OCI-M2 (cell line): Measurements from ENCODE around the gene ACKR2.
"Not testable (repeated sequence)": the region's sequence is repeated elsewhere in the genome, so short reads cannot be mapped to it uniquely, and the experiment has no call there.

Source experiments
- DNase-seq: peaks from one replicate; lab custom pipeline; 2025; ENCODE audit not compliant: unreplicated experiment; lab: John Stamatoyannopoulos, UW

Gene ACKR2

DNA sequence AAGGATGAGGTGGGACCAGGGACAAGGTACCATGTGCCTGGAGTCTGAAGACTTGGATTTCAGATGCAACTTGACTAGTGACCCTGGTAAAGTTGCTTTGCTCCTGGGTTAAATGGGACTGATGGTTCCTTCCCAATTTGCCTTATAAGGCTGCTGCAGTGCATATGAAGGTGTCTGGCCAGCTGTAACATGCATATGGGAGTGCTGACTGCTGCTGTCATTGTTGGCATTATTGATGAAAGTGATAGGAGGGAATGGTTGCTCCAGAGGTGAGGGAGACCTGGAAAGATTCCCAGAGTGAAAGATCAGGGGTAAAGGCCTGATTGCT lies 45.9 kb downstream of the ACKR2 start:
- DNase-seq: no peak

DNA sequence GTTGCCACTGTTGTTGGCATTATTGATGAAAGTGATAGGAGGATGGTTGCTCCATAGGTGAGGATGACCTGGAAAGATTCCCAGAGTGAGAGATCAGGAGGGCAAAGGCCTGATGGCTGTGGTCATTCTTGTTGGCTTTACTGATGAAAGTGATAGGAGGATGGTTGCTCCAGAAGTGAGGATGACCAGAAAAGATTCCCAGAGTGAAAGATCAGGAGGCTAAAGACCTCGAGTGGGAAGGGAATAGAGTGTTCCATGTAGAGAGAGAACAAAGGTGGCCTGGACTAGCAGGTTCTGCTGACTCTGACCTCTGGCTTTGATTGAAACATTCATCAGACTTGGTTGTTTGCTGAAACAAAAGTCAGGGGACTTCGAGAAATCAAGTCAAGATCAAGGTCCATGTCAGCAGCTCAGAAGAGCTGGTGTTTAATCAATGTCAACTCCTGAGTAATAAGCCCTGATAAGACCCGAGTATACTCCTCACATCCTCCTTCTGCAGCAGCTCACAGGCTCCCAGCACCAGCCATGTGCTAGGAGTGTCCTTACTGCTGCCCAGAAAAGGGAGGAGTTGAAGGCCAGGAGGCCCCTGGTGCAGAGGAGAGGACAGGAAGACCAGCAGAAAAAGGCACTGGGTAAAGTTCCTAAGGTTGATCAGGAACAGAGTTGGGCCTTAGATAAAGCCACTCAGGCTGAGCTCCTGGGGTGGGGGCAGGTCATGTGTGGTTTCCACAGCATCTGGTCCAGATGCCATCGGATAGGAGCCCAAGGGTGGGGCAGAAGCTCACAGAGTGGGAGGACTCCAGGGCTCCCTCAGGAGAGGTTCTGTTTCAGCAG lies 46.5 kb downstream of the ACKR2 start:
- no peak for DNase-seq

DNA sequence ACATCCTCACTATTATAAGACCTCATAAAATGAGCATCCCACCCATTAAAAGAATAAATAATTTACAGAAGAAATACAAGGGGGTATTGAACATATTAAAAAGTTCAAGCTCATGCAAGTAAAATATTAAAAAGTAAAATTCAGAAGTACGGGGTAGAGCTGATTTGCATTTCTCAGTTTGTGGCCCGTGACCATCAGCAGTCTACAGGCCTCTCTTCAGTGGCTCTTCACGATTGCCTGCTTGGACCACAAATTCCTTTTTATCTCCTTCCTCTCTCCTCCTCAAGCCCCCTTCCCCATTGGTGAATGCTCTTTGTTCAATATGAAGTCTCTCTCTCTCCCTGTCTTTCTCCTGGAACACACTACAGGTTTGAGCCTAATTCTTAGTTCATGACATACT lies 47.3 kb downstream of the ACKR2 start:
- no peak for DNase-seq

- DNase-seq: no peak
These were observed 55.2 kb downstream of the ACKR2 start for GRCh38 chr3:42864321-42864950.

- no peak for DNase-seq
These were observed 56.0 kb downstream of the ACKR2 start for GRCh38 chr3:42865256-42865655.

- no peak for DNase-seq
These were observed 57.9 kb downstream of the ACKR2 start for GRCh38 chr3:42867138-42867537.

GRCh38 chr3:42868841-42869240 lies 59.6 kb downstream of the ACKR2 start:
- no peak for DNase-seq

GRCh38 chr3:42871592-42872196 lies 62.4 kb downstream of the ACKR2 start:
- no peak for DNase-seq

DNA sequence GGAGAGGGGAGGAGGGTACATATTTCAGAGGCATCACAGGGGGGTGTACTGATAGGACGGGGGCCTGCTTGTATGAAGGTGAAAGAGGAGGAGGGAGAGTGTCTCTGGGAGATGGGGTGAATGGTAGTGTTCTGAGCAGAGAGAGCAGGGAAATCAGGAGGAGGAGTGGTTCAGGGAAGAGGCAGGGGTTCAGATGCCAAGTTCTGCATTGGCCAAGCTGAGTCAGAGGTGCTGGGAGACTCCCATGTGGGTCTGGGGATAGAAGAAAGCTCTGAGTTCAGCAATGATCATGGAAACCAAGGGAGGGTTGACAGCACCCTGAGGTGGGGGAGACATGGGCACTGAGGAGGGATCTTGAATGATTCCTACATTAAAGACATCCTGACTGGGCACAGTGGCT lies 63.5 kb downstream of the ACKR2 start:
- DNase-seq: no peak

- no peak for DNase-seq
These were observed 64.2 kb downstream of the ACKR2 start for GRCh38 chr3:42873221-42873982.

- DNase-seq: no peak
These were observed 65.5 kb downstream of the ACKR2 start for GRCh38 chr3:42874749-42875148.

DNA sequence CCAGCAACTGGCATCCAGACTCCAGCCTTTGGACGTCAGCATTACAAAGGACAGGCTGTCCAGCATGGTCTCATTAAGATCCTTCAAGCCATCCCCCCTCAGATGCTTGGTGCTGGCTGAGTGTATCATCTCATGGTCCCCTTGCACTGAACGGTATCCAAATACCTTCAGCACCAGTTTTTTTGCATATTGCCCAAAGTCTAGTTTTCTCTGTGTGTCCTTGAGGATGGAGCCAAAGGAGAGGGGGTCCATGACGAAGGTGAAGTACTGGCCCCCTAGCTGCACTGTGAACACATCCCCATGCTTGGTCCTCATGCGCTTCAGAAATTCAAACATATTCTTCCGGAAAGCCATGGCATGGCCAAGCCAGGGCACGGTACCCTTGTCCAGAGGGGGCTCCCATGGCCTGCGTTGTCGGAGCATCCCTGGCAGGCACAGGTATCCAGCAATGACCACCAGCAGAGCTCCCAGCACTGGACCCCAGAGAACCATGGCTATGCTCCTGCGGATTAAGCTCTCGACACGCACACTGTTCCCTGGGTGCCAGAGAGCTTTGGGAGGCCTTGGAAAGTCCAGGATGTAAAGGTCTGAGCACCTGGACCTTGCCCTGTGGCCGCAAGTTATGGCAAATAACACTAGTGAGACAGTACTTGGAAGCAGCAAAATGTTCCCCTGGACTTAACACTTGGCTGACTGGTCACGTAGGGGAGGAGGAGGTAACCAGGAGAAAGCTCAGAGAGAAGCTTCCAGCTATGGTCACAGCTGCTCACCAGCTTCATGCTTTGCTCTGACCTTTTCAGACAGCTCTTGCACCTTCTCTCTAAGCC lies 66.3 kb downstream of the ACKR2 start, which contains the start of gene CYP8B1:
Gene CYP8B1 (minus strand): TSS at position 555 of the 827 bp plus-strand sequence. CDS start 63 bp downstream, at position 492.
- no peak for DNase-seq

- DNase-seq: no peak
These were observed 67.2 kb downstream of the ACKR2 start for GRCh38 chr3:42876401-42876800.

DNA sequence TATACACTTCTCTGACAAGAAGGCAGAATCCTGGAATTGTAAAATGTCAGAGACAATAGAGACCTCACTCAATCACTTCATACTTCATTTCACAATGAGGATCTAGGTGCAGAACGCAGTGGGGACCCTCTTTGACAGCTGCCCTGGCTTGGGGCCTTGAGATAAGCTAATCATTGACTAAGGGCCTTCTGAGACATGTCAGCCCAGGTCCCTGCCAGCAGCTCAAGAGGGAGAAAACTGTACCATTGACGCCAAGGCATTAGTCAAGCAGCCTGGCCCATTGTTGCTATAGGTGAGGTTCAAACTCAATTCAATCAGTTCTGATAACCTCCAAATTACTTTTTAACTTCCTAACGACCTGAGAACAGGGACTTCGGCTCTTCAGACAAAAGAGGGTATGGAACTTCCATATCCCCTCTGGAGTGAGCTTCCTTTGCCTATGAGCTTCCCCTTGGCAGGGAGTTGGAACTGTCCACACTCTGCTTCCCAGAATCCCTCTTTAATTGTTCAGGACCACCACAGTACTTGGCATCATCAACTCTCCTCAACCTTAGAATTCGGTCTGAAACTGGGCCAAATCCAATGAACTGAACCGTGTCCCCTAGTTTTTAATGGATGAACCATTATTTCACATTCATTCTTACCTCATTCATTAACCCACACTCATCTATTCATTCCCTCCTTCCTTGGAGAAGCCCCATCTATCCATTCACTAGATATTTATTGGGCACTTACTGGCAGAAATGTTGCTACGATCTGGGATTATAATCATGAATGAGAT lies 67.9 kb downstream of the ACKR2 start:
- no peak for DNase-seq

- DNase-seq: no peak
These were observed 68.6 kb downstream of the ACKR2 start for GRCh38 chr3:42877881-42878280.

- DNase-seq: no peak
These were observed 70.9 kb downstream of the ACKR2 start for GRCh38 chr3:42880183-42880582.

GRCh38 chr3:42880601-42881451 lies 71.6 kb downstream of the ACKR2 start:
- peak; percentile 15 for DNase-seq

GRCh38 chr3:42883251-42883930 lies 74.1 kb downstream of the ACKR2 start:
- not testable (repeated sequence) for DNase-seq
